ENCODE results near the gene SMAD3. TPM values are rescaled to one million over a fixed set of nuclear protein-coding genes. Genes with fewer than 3 reads are reported as not detected.

SMAD3 gene
- total and polyA plus RNA-seq, 2 of the 8 experiments (the other 6 are each of a cell fraction or from before 2014, with no cell fraction given) = 10.1 to 12.4 TPM

DNA sequence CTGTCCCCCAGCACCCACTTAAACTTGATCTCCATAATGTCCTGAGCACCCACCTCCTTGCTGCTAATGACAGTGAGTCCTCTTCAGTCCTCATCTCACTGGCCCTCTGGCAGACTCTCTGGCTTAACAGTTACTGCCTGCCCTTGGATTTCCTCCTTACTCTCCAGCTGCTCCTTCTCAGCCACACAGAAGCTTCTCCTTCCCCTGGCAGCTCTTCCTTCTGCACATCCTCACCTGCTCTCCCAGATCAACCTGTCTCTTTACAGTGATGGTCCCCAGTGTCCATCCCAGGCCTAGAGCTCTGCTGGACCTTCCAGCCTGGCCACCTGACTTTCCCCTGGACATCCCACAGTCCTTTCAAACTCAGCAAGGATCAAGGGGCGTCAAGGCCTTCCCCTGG lies 47.4 kb upstream of the SMAD3 start:
- CTCF ChIA-PET (ENCODE audit: partially characterized antibody) = interaction anchor here (0.6 to 1.9 kb wide), 6 partner anchors 16 to 117 kb away, joined by 3 to 4 read pairs (median 3); no protein-coding TSS in a partner anchor

More for the DNA sequence above, 47.4 kb upstream of the SMAD3 start:
- peak overlapping the region; percentile 70 for H4K91ac ChIP-seq (replicated peaks; ENCODE audit: insufficient read length, low read length)
- peak overlapping the region; percentile 75; the same call in 1 of the 2 replicates for H2AK5ac ChIP-seq (ENCODE audit: low read depth, low read length)
- H2BK12ac ChIP-seq (ENCODE audit: low read depth, low read length) = peak overlapping the region; percentile 96; the same call in 1 of the 2 replicates
- H3K23ac ChIP-seq (ENCODE audit: insufficient read length) = no peak overlapping the region
- H4K5ac ChIP-seq (ENCODE audit: insufficient read length, low read depth, low read length) = no peak overlapping the region
- peaks cover 2 to 9% (median 6%) of the 10 kb centered on the region in 4 experiments for H3K4me1 ChIP-seq (replicated peaks in 1 of 4; ENCODE audit: control insufficient read depth in 3 of 4, insufficient read depth in 4 of 4, low read length in 3 of 4)
- no peak overlapping the region for H3K4me2 ChIP-seq (ENCODE audit: insufficient read depth in 1 of 2, low read depth in 2 of 2, low read length in 2 of 2)
- H2BK120ac ChIP-seq (replicated peaks; ENCODE audit: low read depth, low read length) = no peak overlapping the region
- H3K23me2 ChIP-seq (ENCODE audit: low read depth, low read length) = no peaks in the 10 kb centered on the region
- H2BK5ac ChIP-seq (ENCODE audit: low read depth, low read length) = no peak overlapping the region
- no peaks in the 10 kb centered on the region for H4K20me1 ChIP-seq (replicated peaks in 1 of 2; ENCODE audit: control insufficient read depth in 1 of 2, insufficient read depth in 2 of 2, low read length in 2 of 2)
- WGBS, 2 experiments (ENCODE audit: extremely low coverage in 1 of 2, insufficient coverage in 1 of 2, insufficient read length in 1 of 2, insufficient replicate concordance in 2 of 2, low coverage in 1 of 2, low lambda C conversion rate in 2 of 2, missing lambda C conversion rate in 1 of 2) = 83% methylated on average over 1 of the region's 1 CpG; no CpG with 5 or more reads in 1 of the 2 experiments
- H3K9me3 ChIP-seq (ENCODE audit: insufficient read depth in 2 of 2, low read depth in 1 of 2, low read length in 1 of 2) = no peaks in the 10 kb centered on the region
- H3K4ac ChIP-seq (replicated peaks; ENCODE audit: insufficient read length, low read depth, low read length) = no peak overlapping the region
- TF ChIP-seq JUND (IDR thresholded peaks at IDR 0.05; ENCODE audit: low read length) = no peak
- no peak for TF ChIP-seq CTBP2 (IDR thresholded peaks at IDR 0.05; ENCODE audit: borderline replicate concordance, insufficient read depth, insufficient read length, low read length)
- H3K56ac ChIP-seq (replicated peaks; ENCODE audit: insufficient read length, low read depth, low read length) = no peak overlapping the region
- H3K9ac ChIP-seq (replicated peaks in 1 of 4; ENCODE audit: extremely low read depth in 1 of 4, low read depth in 3 of 4, low read length in 3 of 4) = no peak overlapping the region
- DNase-seq (ENCODE audit: low read depth in 1 of 2, low spot score in 2 of 2) = no peak
- no peaks in the 10 kb centered on the region for H3K27me3 ChIP-seq (replicated peaks in 1 of 4; ENCODE audit: control insufficient read depth in 3 of 4, extremely low read depth in 1 of 4, insufficient read depth in 3 of 4, low read length in 3 of 4)
- H2AFZ ChIP-seq (ENCODE audit: low read length) = no peak overlapping the region
- no peak overlapping the region for H4K8ac ChIP-seq (ENCODE audit: extremely low read depth, insufficient read depth, low read length)
- peak overlapping the region; percentile 66 for H2BK20ac ChIP-seq (ENCODE audit: low read length)
- FAIRE-seq = no peak
- POLR2A ChIA-PET (ENCODE audit: partially characterized antibody) = interaction anchor here (1.2 to 4.1 kb wide), 5 partner anchors 8 to 46 kb away, joined by 3 to 18 read pairs (median 4); no protein-coding TSS in a partner anchor
- peak overlapping the region; percentile 71; the same call in 1 of the 2 replicates for H3K18ac ChIP-seq (ENCODE audit: extremely low read depth, low read length)
- H3K79me1 ChIP-seq (ENCODE audit: low read depth, low read length) = no peaks in the 10 kb centered on the region
- H2BK15ac ChIP-seq (ENCODE audit: low read length) = peak overlapping the region; percentile 96
- H3K36me3 ChIP-seq (ENCODE audit: control insufficient read depth in 2 of 4, insufficient read depth in 4 of 4, low read length in 3 of 4) = no peaks in the 10 kb centered on the region
- no peaks in the 10 kb centered on the region for H3K79me2 ChIP-seq (ENCODE audit: control insufficient read depth in 1 of 2, insufficient read depth in 2 of 2, low read length in 2 of 2)
- H3K27ac ChIP-seq (ENCODE audit: low read depth, low read length) = no peak overlapping the region
- no peak overlapping the region for H3K4me3 ChIP-seq (ENCODE audit: extremely low read depth in 1 of 4, insufficient read depth in 2 of 4, low read depth in 3 of 4, low read length in 4 of 4)
- no peak overlapping the region for H3K14ac ChIP-seq (ENCODE audit: insufficient read length)

Data from H1 (cell line).